ENCODE data around the gene ZNF324. TPM values are rescaled to one million over a fixed set of nuclear protein-coding genes. Genes with fewer than 3 reads are reported as not detected.

The ZNF324 gene
- total and polyA plus RNA-seq, 2 of the 13 experiments (the other 11 are each of a cell fraction or from before 2014, with no cell fraction given) = 1.1 to 4.7 TPM

GRCh38 chr19:58510084-58510862 lies 43.4 kb downstream of the ZNF324 start (continued):
- TF ChIP-seq GLMP (CRISPR knock-in tag; IDR thresholded peaks at IDR 0.05; ENCODE audit: borderline replicate concordance) (no peak), ELF4 (CRISPR knock-in tag; IDR thresholded peaks at IDR 0.05; ENCODE audit: borderline replicate concordance) (no peak), ZBTB38 (CRISPR knock-in tag; IDR thresholded peaks at IDR 0.05) (no peak; the same call in 1 of the 2 replicates), SP1 (IDR thresholded peaks at IDR 0.05) (no peak), SP1 (CRISPR knock-in tag; IDR thresholded peaks at IDR 0.05) (no peak), HMGXB3 (CRISPR knock-in tag; IDR thresholded peaks at IDR 0.05; ENCODE audit: borderline replicate concordance) (no peak), ZNF747 (CRISPR knock-in tag; IDR thresholded peaks at IDR 0.05; ENCODE audit: borderline replicate concordance) (no peak), RXRA (CRISPR knock-in tag; IDR thresholded peaks at IDR 0.05) (peak; percentile 78; the same call in 1 of the 2 replicates), NCOA5 (CRISPR knock-in tag; IDR thresholded peaks at IDR 0.05) (no peak), ZFP37 (CRISPR knock-in tag; IDR thresholded peaks at IDR 0.05; ENCODE audit: borderline replicate concordance) (no peak)
- TF ChIP-seq, protein P1, sequence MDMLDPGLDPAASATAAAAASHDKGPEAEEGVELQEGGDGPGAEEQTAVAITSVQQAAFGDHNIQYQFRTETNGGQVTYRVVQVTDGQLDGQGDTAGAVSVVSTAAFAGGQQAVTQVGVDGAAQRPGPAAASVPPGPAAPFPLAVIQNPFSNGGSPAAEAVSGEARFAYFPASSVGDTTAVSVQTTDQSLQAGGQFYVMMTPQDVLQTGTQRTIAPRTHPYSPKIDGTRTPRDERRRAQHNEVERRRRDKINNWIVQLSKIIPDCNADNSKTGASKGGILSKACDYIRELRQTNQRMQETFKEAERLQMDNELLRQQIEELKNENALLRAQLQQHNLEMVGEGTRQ (IDR thresholded peaks at IDR 0.05; ENCODE audit: low read depth, low read length) = no peak
- TF ChIP-seq, protein P1 (CRISPR knock-in tag; IDR thresholded peaks at IDR 0.05; ENCODE audit: borderline replicate concordance) = 0 out of 2 replicates have a peak, but pooled peaks have one; percentile 8
- TF ChIP-seq, protein P2, sequence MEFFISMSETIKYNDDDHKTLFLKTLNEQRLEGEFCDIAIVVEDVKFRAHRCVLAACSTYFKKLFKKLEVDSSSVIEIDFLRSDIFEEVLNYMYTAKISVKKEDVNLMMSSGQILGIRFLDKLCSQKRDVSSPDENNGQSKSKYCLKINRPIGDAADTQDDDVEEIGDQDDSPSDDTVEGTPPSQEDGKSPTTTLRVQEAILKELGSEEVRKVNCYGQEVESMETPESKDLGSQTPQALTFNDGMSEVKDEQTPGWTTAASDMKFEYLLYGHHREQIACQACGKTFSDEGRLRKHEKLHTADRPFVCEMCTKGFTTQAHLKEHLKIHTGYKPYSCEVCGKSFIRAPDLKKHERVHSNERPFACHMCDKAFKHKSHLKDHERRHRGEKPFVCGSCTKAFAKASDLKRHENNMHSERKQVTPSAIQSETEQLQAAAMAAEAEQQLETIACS (CRISPR knock-in tag; IDR thresholded peaks at IDR 0.05) = no peak
- TF ChIP-seq, protein P3, sequence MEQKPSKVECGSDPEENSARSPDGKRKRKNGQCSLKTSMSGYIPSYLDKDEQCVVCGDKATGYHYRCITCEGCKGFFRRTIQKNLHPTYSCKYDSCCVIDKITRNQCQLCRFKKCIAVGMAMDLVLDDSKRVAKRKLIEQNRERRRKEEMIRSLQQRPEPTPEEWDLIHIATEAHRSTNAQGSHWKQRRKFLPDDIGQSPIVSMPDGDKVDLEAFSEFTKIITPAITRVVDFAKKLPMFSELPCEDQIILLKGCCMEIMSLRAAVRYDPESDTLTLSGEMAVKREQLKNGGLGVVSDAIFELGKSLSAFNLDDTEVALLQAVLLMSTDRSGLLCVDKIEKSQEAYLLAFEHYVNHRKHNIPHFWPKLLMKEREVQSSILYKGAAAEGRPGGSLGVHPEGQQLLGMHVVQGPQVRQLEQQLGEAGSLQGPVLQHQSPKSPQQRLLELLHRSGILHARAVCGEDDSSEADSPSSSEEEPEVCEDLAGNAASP (CRISPR knock-in tag; IDR thresholded peaks at IDR 0.05; ENCODE audit: borderline replicate concordance) = peak; percentile 85
